K562 (cell line): ENCODE measurements around the gene NFE2. TPM values are rescaled to one million over a fixed set of nuclear protein-coding genes. Genes with fewer than 3 reads are reported as not detected.

Experiments used
- CBFA2T3 ChIP-seq: fragments of 450-650 bp; IDR thresholded peaks from 2 replicates; pipeline ENCODE4 v1.6.1; 2017
- CREM ChIP-seq: IDR thresholded peaks from 2 replicates; pipeline ENCODE4 v1.6.1; 2014; ENCODE audit warnings: antibody characterized with exemption, low read depth
- DACH1 ChIP-seq: fragments of 450-650 bp; IDR thresholded peaks from 2 replicates; pipeline ENCODE4 v1.6.1; 2018; ENCODE audit not compliant: partially characterized antibody
- MEF2D ChIP-seq: conservative IDR thresholded peaks from 2 replicates; pipeline ENCODE4 v1.6.1; 2016; ENCODE audit warnings: low read depth, missing genetic modification characterization, missing compliant biosample characterization
- NEUROD1 ChIP-seq: fragments of 150-350 bp; IDR thresholded peaks from 2 replicates; pipeline ENCODE4 v1.6.1; 2014; ENCODE audit warnings: borderline replicate concordance, low read length, low read depth; ENCODE audit not compliant: partially characterized antibody
- PKNOX1 ChIP-seq: fragments of 450-650 bp; IDR thresholded peaks from 2 replicates; pipeline ENCODE4 v1.6.1; 2016
- SMAD4 ChIP-seq: fragments of 250-450 bp; sonication (Bioruptor Pico); conservative IDR thresholded peaks from 2 replicates; pipeline ENCODE4 v1.8.0; 2021; ENCODE audit warnings: inconsistent platforms, mild to moderate bottlenecking, moderate library complexity
- TOE1 ChIP-seq, 2 experiments: fragments of 450-650 bp in 1 of 2; sonication (generic) in 1 of 2; formaldehyde crosslinking in 1 of 2; IDR thresholded peaks; 2 replicates each; pipeline versions ENCODE4 v1.7.1 to v1.8.0; 2016 to 2022; ENCODE audit warnings: borderline replicate concordance in 2 of 2, mild to moderate bottlenecking in 2 of 2, antibody characterized with exemption in 1 of 2, inconsistent platforms in 1 of 2, low read depth in 1 of 2, missing genetic modification reagents in 1 of 2, moderate library complexity in 1 of 2
- TRIM28 ChIP-seq: fragments of 450-650 bp; IDR thresholded peaks from 2 replicates; pipeline ENCODE4 v1.6.1; 2017
- ZBED1 ChIP-seq: IDR thresholded peaks from 2 replicates; pipeline ENCODE4 v1.6.1; 2014
- ZBTB7A ChIP-seq: IDR thresholded peaks from 2 replicates; pipeline ENCODE4 v1.6.1; 2011; ENCODE audit warnings: low read depth, mild to moderate bottlenecking, low read length, moderate library complexity, borderline replicate concordance; ENCODE audit not compliant: control insufficient read depth
- ZNF766 ChIP-seq: fragments of 200-800 bp; sonication (Bioruptor generic); conservative IDR thresholded peaks from 2 replicates; pipeline ENCODE4 v1.6.1; 2016; ENCODE audit warnings: missing genetic modification characterization, missing compliant biosample characterization
- polyA plus RNA-seq, 8 experiments: library from polyadenylated mRNA; depleted of rRNA in 4 of 8; stranded (reverse) in 5 of 8; unstranded in 3 of 8; fragments of >200 nt; fragmentation: Nextera tagmentation in 2 of 8; fragmentation: Illumina TruSeq in 1 of 8; extraction: Ambion mirVana in 2 of 8; extraction: Trizol in 1 of 8; gene quantifications; 2 replicates each; pipeline versions ENCODE4 v1.2.1 to v1.2.3, GENCODE V29; 2011 to 2014; ENCODE audit warnings: inconsistent platforms in 1 of 8, missing spikeins in 1 of 8
- total RNA-seq, 7 experiments: library from RNA; depleted of rRNA in 6 of 7; stranded (reverse); fragments of >200 nt in 6 of 7; fragmentation: Illumina TruSeq in 2 of 7; extraction: Trizol in 2 of 7; gene quantifications; 2 replicates each; pipeline versions ENCODE4 v1.2.1 to v1.2.3, GENCODE V29; 2011 to 2021; ENCODE audit warnings: low replicate concordance in 1 of 7
- TF ChIP-seq, protein P1 (sequence below): fragments of 250-450 bp; sonication (Bioruptor Pico); IDR thresholded peaks from 2 replicates; pipeline ENCODE4 v1.4.0; 2020; ENCODE audit warnings: mild to moderate bottlenecking, moderate library complexity
- TF ChIP-seq, protein P2 (sequence below): fragments of 450-650 bp; IDR thresholded peaks from 2 replicates; pipeline ENCODE4 v1.7.1; 2018; ENCODE audit warnings: mild to moderate bottlenecking, low read depth; ENCODE audit not compliant: partially characterized antibody
- TF ChIP-seq, protein P3 (sequence below): sonication (generic); formaldehyde crosslinking; IDR thresholded peaks from 2 replicates; pipeline ENCODE4 v1.8.0; 2022; ENCODE audit warnings: missing genetic modification reagents, mild to moderate bottlenecking, moderate library complexity, borderline replicate concordance
- TF ChIP-seq, protein P4 (sequence below), 2 experiments: fragments of 450-650 bp; conservative IDR thresholded peaks; 2 replicates each; pipeline ENCODE4 v1.6.1; 2017; ENCODE audit warnings: mild to moderate bottlenecking in 2 of 2, moderate library complexity in 2 of 2

Gene NFE2
- total and polyA plus RNA-seq, 9 of the 15 experiments (the other 6 are each of a cell fraction or from before 2014, with no cell fraction given) = 12.3 to 282 (median 208) TPM

GRCh38 chr12:54306925-54307741 lies 6.3 kb upstream of the NFE2 start (continued):
- TF ChIP-seq TOE1 (IDR thresholded peaks at IDR 0.05; ENCODE audit: borderline replicate concordance) = peak; percentile 42; the same call in 1 of the 2 replicates
- TF ChIP-seq TOE1 (CRISPR knock-in tag; IDR thresholded peaks at IDR 0.05; ENCODE audit: borderline replicate concordance, low read depth) = no peak
- TF ChIP-seq NEUROD1 = peak; percentile 62
- 0 out of 2 replicates have a peak, but pooled peaks have one; percentile 22 for TF ChIP-seq ZBED1
- TF ChIP-seq ZNF766 (CRISPR knock-in tag) = peak; percentile 99
- TF ChIP-seq CREM = peak; percentile 71
- peak; percentile 69 for TF ChIP-seq DACH1
- TF ChIP-seq, protein P1, sequence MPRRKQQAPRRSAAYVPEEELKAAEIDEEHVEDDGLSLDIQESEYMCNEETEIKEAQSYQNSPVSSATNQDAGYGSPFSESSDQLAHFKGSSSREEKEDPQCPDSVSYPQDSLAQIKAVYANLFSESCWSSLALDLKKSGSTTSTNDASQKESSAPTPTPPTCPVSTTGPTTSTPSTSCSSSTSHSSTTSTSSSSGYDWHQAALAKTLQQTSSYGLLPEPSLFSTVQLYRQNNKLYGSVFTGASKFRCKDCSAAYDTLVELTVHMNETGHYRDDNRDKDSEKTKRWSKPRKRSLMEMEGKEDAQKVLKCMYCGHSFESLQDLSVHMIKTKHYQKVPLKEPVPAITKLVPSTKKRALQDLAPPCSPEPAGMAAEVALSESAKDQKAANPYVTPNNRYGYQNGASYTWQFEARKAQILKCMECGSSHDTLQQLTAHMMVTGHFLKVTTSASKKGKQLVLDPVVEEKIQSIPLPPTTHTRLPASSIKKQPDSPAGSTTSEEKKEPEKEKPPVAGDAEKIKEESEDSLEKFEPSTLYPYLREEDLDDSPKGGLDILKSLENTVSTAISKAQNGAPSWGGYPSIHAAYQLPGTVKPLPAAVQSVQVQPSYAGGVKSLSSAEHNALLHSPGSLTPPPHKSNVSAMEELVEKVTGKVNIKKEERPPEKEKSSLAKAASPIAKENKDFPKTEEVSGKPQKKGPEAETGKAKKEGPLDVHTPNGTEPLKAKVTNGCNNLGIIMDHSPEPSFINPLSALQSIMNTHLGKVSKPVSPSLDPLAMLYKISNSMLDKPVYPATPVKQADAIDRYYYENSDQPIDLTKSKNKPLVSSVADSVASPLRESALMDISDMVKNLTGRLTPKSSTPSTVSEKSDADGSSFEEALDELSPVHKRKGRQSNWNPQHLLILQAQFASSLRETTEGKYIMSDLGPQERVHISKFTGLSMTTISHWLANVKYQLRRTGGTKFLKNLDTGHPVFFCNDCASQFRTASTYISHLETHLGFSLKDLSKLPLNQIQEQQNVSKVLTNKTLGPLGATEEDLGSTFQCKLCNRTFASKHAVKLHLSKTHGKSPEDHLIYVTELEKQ (CRISPR knock-in tag) = no peak
- TF ChIP-seq, protein P2, sequence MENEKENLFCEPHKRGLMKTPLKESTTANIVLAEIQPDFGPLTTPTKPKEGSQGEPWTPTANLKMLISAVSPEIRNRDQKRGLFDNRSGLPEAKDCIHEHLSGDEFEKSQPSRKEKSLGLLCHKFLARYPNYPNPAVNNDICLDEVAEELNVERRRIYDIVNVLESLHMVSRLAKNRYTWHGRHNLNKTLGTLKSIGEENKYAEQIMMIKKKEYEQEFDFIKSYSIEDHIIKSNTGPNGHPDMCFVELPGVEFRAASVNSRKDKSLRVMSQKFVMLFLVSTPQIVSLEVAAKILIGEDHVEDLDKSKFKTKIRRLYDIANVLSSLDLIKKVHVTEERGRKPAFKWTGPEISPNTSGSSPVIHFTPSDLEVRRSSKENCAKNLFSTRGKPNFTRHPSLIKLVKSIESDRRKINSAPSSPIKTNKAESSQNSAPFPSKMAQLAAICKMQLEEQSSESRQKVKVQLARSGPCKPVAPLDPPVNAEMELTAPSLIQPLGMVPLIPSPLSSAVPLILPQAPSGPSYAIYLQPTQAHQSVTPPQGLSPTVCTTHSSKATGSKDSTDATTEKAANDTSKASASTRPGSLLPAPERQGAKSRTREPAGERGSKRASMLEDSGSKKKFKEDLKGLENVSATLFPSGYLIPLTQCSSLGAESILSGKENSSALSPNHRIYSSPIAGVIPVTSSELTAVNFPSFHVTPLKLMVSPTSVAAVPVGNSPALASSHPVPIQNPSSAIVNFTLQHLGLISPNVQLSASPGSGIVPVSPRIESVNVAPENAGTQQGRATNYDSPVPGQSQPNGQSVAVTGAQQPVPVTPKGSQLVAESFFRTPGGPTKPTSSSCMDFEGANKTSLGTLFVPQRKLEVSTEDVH = peak; percentile 18
- 0 out of 2 replicates have a peak, but pooled peaks have one; percentile 43 for TF ChIP-seq TRIM28
- TF ChIP-seq ZBTB7A = peak; percentile 63; the same call in 1 of the 2 replicates
- TF ChIP-seq MEF2D (tag) = no peak
- peak; percentile 87 for TF ChIP-seq SMAD4 (CRISPR knock-in tag)
- TF ChIP-seq, protein P3, sequence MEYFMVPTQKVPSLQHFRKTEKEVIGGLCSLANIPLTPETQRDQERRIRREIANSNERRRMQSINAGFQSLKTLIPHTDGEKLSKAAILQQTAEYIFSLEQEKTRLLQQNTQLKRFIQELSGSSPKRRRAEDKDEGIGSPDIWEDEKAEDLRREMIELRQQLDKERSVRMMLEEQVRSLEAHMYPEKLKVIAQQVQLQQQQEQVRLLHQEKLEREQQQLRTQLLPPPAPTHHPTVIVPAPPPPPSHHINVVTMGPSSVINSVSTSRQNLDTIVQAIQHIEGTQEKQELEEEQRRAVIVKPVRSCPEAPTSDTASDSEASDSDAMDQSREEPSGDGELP = peak; percentile 76
- TF ChIP-seq PKNOX1 = peak; percentile 39; the same call in 1 of the 2 replicates
- TF ChIP-seq, protein P4, sequence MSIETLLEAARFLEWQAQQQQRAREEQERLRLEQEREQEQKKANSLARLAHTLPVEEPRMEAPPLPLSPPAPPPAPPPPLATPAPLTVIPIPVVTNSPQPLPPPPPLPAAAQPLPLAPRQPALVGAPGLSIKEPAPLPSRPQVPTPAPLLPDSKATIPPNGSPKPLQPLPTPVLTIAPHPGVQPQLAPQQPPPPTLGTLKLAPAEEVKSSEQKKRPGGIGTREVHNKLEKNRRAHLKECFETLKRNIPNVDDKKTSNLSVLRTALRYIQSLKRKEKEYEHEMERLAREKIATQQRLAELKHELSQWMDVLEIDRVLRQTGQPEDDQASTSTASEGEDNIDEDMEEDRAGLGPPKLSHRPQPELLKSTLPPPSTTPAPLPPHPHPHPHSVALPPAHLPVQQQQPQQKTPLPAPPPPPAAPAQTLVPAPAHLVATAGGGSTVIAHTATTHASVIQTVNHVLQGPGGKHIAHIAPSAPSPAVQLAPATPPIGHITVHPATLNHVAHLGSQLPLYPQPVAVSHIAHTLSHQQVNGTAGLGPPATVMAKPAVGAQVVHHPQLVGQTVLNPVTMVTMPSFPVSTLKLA (conservative IDR thresholded peaks at IDR 0.05) = peak in 1 of 2 experiments; percentile 56; a peak in 2 of 4 replicates
- TF ChIP-seq CBFA2T3 = peak; percentile 58
